COLO668 (cell line): ENCODE results near the gene KIF18B.
"Not testable (repeated sequence)": the region's sequence is repeated elsewhere in the genome, so short reads cannot be mapped to it uniquely, and the experiment has no call there.

Source experiments
- DNase-seq: peaks from one replicate; lab custom pipeline; 2025; ENCODE audit not compliant: unreplicated experiment; lab: John Stamatoyannopoulos, UW

The KIF18B gene

DNA sequence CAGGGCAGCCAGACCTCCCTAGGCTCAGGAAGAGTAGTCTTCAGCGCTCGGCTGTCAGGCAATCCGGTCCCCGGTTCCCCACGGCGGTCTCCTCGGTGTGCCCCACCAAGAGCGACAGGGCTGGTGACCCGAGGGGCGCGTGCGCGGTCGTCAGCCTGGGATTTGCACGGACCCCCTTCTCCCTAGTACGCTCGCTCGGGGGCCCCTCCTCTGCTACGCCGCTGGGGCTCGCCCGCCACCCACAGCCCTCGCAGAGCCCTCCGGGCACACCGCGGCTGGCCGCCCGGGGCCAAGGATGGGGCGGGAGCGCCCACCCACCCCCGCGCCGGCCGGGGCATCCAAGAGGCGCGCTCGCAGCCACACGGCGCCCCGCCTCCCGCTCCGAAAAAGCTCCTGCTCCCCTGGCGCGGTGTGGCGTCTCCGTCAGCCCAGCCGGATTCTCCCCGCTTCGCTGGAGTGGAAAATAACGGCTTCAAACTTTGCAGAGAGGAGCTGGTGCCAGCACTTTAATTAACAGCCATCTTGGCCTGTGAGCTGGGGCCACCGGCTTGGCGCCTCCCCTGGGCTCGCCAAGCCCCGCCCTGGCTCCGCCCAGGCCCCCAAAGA is 22.7 kb upstream of the KIF18B start:
- no peak for DNase-seq

DNA sequence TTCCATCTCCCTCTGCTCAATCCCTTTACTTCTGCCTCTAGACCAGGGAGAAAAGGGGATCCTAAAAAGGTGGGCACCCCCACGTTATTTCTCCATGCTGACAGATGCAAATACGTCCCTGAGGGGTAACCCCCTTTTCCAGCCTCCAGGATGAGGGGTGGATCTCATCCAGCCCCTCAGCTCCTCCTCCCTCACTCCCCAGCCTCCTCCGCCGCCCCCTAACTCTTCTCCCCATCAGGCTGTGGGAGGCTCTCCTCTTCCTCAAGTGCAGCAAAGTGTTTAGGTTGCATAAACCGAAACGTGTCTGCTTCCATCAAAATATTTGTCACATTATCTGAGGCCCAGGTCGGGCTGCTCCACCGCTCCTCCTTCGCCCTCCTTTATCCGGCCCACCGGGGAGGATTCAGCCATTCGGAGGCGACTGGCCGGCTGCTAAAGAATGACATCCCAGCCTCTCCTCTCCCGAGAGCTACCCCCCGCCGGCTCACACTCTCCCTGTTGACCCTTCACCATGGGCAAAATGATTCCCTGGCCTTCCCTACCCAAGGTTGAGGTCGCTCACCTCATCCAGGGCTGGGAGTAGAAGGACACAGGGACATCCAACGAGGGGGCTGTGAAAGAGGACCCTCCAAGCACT is 21.7 kb upstream of the KIF18B start:
- DNase-seq = no peak

DNA sequence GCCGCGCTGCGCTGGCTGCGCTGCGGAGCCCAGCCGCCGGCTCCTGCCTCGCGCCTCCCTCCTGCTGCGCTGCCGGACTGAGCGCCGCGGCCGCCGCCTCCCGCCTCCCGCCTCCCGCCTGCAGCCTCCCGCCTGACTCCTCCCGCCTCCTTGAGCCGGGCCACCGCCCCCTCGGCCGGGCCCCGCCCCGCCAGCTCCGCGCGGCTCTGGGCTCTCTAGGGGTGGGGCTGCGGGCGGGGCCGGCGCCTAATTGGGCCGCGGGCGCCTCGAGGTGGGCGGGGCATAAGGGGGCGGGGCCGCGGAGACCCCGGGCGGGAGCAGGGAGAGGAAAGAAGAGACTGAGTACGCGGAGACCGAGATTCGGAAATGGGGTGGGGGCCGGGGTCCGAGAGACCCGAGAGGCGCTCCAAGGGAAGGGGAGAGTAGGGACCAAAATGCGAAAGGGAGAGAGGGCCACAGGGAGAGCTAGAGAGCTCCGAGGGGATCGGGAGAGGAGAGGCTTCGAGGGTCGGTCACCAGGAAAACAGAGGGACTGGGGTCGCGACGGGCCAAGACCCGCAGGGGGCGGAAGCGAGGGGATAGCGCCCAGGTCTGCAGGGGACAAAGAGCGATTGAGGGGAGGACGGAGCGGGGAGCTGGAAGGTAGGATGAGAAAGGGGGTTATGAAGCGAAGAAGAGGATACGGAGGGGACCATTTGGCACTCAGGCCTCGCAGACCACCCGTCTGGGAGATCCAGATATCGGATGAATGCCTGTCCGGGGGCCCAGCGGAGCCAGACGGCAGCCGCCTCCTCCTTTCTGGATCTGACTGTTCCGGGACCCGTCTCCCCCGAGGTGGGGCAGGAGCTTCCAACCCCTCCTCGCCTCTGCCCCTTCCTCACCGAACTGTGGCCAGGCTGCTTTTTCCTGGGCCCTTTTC is 20.9 kb upstream of the KIF18B start, which contains the start of gene C1QL1:
Gene C1QL1, minus strand, starts transcription at position 79 of the 919 bp plus-strand sequence. CDS start 255 bp downstream, outside the sequence.
- peak; percentile 85 for DNase-seq

DNA sequence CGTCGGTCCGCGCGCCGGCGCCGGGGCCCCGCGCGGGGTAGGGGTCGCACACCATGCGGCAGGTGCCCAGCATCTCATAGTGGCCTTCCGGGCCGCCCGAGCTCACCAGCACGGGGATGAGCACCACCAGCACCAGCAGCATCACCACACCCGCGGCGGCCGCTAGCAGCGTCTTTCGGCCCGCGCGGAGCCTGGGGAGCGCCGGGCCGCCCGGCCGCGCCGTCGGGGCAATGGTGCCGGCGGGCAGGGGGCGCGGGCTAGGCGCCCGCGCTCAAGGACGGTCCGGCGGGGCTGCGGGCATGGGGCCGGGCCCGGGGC is 20.3 kb upstream of the KIF18B start:
- DNase-seq = no peak

DNA sequence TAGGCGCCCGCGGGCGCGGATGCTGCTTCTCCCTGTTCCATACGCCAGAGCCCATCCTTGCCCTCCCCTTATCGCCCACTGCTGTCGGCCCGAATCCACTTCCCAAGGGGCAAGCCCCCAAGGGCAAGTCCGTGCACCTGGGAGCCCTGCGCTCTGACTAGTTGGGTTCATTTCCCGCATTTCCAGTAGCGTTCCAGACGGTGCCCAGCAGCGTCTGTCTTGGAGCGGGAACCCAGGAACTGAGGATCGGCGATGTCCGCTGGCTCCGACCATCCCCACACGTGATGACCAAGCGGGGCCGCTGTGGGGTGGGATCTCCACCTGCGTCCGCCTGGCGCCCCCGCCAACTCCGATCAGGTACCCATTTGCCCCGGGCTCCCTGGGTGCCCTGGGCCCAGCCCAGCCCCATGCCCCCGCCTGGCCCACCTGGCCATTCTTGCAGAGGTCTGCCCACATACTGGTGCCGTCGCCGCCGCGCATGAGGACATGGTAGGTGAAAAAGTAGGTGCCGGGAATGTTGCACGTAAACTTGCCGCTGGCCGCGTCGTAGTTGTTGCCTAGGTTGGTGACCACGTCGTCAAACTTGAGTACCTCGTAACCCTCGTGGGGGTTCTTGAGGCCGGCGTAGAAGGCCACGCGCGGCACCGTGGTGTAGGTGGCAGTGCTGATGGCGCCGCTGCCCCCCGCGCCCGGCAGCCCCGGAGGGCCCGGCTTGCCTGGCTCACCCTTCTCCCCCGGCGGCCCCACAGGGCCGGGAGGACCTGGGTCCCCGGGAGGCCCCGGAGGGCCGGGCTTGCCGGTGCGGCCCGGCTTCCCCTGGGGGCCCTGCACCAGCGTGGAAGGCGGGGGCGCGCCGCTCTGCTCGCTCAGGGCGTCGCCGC is 19.7 kb upstream of the KIF18B start:
- no peak for DNase-seq

DNA sequence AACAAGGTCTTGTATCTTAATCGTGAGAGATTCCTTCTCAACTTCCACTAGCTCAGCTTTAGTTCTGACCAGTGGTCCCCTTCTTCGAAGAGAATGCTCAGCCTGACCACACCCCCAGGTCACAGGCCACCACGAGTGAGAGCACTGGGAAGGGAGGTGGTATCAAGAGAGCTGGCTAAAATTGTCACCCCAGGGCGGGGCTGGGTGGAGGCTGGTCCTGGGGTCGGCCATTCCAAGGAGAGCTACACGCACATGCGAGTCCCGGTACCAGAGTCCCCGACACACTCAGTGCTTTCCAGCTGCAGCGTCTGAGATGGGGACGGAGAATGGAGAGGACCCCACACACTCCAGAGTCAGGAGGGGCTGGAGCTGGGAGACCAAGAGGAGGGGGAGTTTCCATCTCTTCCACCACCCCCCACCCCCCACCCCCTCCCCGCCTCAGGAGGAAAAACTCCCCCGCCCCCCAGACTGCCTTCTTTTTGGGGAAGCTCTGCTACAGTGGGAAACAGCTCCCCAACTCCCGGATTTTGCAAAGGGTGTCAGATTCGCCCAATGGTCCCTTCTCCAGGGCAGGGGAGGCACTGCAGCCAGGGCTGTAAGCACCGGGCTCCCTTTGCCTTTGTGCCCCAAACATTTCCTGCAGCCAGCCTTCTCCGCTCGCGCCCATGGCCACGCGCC is 18.9 kb upstream of the KIF18B start:
- DNase-seq = no peak

DNA sequence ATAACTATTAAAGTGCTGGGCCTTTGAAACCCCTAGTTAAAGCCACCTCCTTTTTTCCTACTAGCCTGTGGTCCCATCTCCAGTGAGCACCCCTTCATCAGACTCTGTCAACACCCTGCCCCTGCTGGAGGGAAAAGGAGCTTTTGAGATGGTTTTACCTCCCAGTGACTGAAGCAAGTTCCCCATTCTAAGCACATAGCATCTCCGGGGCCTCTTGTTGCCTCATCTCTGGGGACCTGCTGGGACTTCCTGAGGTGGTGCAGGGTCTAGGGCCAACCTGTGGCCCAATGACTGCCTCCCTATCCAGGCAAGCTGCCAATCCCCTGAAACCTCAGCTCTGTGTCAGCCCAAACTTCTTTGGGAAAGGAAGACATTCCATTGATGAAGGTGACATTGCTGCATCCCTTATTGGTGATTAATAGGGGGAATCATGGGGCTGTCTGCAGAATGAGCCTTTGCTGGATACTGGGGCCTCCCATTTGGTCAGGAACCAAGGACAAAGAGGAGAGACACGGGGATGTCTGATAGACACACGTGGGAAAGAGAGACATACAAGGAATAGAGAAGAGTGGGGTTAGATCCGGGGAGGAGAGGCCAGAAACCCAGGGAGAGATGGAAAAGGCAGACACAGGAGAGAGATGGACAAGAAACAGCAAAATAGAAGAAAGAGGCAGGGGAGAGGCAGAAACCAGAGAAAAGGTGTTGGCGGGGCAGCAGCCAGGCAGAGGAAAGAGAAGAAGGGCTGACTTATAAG is 18.1 kb upstream of the KIF18B start:
- no peak for DNase-seq

DNA sequence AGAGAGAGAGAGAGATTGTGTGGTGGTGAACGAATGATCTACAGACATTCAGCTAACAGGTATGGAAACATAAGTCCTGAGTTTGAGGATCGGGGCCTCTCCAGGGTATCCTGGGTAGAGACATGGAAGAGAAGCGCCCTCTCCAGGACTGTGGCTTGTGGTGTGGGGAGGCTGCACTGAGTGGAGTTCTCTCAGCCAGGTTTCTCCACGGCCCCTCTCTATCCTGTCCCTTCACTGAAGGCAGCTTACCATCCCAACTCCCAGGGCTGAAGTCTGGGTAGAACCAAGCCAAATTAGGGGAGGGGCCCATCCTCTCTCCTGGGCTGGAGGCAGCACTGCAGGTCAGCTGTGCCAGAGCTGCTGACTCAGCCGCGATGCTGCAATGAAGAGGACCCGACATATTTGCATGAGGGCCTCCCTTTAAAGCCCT is 14.4 kb upstream of the KIF18B start:
- DNase-seq = no peak

DNA sequence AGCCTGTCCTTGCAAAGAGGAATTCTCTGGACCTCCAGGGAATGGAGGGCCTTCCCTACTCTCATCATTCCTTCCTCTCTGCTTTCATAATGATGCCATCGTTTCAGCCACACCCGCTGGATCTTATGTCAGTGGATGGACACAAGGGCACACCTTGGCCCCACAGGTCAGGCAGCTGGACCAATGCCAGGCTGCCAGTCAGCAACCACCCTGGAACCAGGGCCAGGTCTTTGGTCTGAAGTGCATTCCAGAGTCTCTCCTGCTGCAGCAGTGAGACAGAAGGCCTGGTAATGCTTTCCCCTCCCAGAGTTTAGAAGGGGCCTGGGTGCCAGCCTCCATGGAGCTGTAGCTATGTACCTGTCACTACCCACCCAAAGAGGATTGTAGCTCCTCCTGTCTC is 13.1 kb upstream of the KIF18B start:
- no peak for DNase-seq

DNA sequence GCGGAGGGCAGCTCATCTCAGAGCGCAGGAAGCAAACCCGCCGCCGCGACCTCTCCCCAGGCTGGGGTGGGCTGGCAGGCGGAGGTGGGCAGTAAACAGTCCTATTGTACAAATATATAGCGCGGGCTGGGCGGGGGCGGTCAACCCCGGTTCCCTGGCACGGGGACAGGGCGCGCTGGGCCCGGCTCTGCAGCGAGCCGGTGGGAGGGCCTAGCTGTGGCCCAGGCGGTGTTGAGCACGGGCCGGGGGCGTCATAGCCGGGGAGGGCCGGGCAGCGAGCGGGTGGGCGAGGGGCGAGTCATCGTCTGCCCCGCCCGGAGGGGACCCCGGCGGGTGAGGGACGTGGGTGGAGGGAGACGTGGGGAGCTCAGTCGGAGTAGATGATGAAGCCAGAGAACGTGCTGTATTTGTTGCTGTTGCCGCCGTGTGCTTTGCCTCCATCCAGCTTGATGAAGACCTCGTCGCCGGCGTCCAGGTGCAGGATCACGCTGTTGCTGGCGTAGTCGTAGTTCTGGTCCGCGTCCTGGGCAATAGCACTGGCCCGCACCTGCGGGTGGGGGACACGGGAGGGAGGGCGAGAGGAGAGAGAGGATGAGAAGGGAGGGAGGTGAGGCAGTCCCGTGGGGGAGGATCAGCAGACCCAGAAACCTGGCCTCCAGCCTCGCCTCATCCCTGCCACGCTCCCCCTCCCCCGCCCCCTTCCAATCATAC is 12.4 kb upstream of the KIF18B start:
- no peak for DNase-seq

DNA sequence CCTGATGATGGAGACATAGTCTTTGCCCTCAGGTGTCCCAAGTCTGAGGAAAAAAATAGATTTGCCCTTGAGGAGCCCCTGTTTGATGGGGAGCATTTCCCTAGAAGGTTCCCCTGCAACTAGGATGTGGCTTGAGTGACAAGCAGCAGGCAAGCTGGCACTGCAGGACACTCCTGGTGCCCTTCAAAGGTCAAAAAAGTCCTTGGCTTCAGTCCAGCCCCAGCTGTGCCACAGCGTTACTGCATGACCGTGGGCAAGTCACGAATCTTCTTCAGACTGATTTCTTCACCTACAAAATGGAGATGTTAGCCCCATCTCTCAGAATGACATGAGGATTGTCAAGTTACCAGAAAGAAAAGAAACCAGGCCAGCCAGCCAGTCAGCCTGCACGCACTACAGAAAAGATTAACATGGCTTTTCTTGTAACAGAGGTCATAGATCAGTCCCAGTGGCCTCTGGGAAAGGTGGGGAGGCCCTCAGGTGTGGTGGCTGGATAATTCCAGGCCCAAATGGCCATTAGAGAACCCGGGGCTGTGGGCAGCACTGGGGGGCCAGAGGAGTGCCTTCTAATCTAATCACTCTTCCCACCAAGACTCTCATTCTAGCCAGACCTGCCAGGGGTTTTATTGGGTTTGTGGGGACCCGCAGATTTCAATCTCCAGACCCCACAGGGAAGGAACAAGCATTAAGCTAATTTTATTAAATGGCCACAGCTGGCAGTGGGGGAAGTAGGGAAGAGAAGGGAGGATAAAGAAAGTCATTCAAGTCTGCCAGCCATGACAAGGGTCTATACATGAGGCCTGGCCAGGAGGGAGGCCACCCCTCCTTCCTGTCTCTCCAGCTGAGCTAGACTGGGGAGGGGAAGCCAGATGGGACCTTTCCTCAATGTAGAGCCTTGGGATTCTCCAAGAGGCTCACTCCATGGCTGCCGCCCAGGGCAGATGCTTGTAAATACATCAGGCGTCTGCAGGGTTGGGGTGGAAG is 9.7 kb upstream of the KIF18B start:
- no peak for DNase-seq

DNA sequence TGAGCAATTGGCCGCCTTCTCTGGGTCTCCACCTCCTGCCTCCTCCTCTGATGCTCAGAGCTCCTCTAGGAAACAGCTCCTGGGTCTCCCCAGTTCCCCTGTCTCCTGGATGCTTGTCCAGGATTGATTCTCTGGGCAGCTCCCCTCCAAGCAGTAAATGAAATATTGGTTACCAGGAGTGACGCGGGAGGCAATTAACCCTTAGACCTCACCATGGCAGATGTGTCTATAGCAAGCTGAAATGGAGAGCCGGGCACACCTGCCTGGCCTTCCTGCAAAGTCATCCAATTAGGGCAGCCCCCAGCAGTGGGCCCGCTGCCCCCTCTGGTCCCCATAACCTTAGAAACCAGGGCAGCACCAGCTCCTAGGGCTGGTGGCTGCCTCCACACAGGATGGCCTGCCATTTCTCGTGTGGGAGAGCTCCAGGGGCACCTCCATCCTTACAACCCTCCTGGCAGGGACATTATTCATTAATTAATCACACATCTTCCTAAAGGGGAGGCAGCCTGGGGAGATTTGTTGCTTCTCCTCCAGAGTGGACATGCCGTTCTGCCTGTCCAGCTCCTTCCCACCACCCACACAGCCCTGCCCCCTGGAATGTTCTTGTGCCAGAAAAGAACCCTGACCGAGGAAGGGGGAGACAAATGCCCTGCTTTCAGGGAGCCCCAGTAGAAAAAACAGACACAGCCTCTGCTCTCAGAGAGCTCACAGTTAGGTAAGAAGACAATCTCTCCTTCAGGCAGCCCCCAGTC is 8.3 kb upstream of the KIF18B start:
- DNase-seq = no peak

DNA sequence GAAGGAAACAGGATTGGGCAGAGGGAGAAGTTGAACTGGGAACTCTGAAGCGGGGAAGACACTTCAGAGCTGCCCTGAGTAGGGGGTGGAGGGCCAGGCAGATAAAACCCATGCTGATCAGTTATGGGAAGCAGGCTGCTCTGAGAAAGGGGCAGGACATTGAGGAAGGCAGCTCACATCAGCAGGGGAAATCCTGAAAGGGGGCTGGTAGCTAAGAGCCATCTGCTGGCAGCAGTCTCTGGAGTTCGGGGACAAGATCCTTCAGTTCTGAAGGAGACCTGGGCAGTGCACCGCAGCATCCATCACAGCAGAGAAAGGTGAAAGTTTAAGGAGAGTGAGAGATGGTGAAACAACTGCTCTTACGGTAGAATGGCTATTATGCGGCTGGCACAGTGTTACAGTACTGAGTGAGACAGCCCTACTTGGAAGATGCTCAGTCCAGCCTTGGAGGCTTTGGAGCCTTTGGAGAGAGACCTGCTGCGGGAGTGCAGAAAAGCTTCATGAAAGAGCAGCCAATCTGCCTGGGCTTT is 5.4 kb upstream of the KIF18B start:
- DNase-seq = no peak

DNA sequence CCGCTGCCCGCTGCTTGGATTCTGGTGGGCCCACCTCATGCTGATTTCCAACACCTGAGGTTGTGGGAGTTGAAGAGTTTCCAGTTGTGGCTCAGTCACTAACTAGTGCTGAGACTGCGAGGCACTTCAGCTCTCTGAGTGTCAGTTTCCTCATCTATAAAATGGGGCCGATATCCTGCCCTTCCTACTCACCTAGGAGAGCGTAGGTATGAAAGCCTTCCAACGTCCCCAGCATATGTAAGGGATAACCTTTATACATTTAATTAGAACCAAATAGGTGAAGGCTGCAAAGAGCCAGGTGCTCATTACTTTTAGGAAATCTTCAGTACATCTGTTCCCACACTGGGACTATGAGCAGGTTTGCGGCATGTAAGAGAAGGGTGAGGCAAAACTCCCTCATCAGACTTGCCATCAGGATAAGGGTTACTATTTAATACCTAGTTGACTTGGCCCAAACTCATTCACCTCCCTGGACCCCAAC is 782 bp upstream of the KIF18B start:
- DNase-seq = no peak

DNA sequence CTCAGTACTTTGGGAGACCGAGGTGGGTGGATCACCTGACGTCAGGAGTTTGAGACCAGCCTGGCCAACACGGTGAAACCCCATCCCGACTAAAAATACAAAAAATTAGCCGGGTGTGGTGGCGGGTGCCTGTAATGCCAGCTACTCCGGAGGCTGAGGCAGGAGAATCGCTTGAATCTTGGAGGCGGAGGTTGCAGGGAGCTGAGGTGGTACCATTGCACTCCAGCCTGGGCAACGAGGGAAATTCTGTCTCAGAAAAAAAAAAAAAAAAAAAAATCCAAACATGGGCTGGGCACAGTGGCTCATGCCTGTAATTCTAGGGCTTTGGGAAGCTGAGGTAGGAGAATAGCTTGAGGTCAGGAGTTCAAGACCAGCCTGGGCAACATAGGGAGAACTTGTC is 1.9 kb downstream of the KIF18B start:
- not testable (repeated sequence) for DNase-seq

DNA sequence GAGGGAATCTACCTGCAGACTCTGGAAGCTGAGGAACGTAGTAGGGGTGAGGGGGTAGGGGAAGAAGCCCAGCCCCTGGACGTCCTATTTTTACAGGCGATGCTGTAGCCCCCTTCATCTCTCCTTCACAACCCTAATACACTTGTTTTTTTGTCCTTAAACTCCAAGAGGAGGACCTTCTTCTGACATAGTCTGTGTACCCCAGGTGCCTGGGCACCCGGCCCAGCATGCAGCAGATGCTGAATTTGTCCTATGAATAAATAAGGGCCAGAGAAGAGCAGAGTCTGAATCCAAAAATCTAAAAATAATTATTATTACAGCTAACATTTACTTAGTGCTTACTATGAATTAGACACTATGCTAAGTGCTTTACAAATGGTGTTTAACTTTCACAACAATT is 5.1 kb downstream of the KIF18B start:
- no peak for DNase-seq
